ENCODE results near the gene YES1. TPM values are rescaled to one million over a fixed set of nuclear protein-coding genes. Genes with fewer than 3 reads are reported as not detected.

YES1 gene
- total RNA-seq, 6 donors from 2014 or later = 24.1 to 118 (median 55.0) TPM

- H3K4me3 ChIP-seq = no peak overlapping the region
- TF ChIP-seq EP300 (IDR thresholded peaks at IDR 0.05) (no peak), CTCF (IDR thresholded peaks at IDR 0.05) (no peak), POLR2AphosphoS5 (IDR thresholded peaks at IDR 0.05) (no peak), POLR2A (IDR thresholded peaks at IDR 0.05) (no peak)
- H3K4me1 ChIP-seq = no peaks in the 10 kb centered on the region
- ATAC-seq (ENCODE audit: low FRiP score in 2 of 2) = no peak
- no peaks in the 10 kb centered on the region for H3K9me3 ChIP-seq
- peaks cover 4 to 56% (median 47%) of the 10 kb centered on the region in 4 donors for H3K36me3 ChIP-seq
- DNase-seq = no peak
- H3K27ac ChIP-seq = no peak overlapping the region
- no peaks in the 10 kb centered on the region for H3K27me3 ChIP-seq
- 74 to 91% methylated on average over 5 of the region's 5 CpGs for WGBS, 2 donors
Measured at GRCh38 chr18:681985-682384, 130.1 kb downstream of the YES1 start.

- Histone ChIP-seq H3K27ac (no peak overlapping the region), H3K9me3 (no peaks in the 10 kb centered on the region), H3K36me3 (peaks cover 9 to 66% (median 48%) of the 10 kb centered on the region in 4 donors), H3K4me1 (no peaks in the 10 kb centered on the region), H3K27me3 (no peaks in the 10 kb centered on the region), H3K4me3 (no peak overlapping the region)
- TF ChIP-seq POLR2AphosphoS5 (IDR thresholded peaks at IDR 0.05) (no peak), CTCF (IDR thresholded peaks at IDR 0.05) (no peak), POLR2A (IDR thresholded peaks at IDR 0.05) (no peak), EP300 (IDR thresholded peaks at IDR 0.05) (no peak)
- ATAC-seq (ENCODE audit: low FRiP score in 2 of 2) (no peak), DNase-seq (no peak)
- WGBS, 2 donors = 95 to 98% methylated on average over 4 of the region's 4 CpGs
Measured at GRCh38 chr18:680392-680791, 131.7 kb downstream of the YES1 start.

- Histone ChIP-seq H3K4me3 (no peak overlapping the region), H3K27me3 (no peaks in the 10 kb centered on the region), H3K4me1 (no peaks in the 10 kb centered on the region), H3K9me3 (no peaks in the 10 kb centered on the region), H3K27ac (no peak overlapping the region), H3K36me3 (peaks cover 9 to 75% (median 52%) of the 10 kb centered on the region in 4 donors)
- 93 to 98% methylated on average over 4 of the region's 4 CpGs for WGBS, 2 donors
- no peak for ATAC-seq (ENCODE audit: low FRiP score in 2 of 2)
- DNase-seq = no peak
- no peak for TF ChIP-seq POLR2AphosphoS5 (IDR thresholded peaks at IDR 0.05)
- no peak for TF ChIP-seq POLR2A (IDR thresholded peaks at IDR 0.05)
- no peak for TF ChIP-seq CTCF (IDR thresholded peaks at IDR 0.05)
- TF ChIP-seq EP300 (IDR thresholded peaks at IDR 0.05) = no peak
Measured at GRCh38 chr18:679516-679915, 132.5 kb downstream of the YES1 start.

- no peak overlapping the region for H3K4me3 ChIP-seq
- DNase-seq = peak in 1 of 2 donors; percentile 34
- WGBS, 2 donors = 92 to 96% methylated on average over 12 to 15 of the region's 15 CpGs
- H3K27ac ChIP-seq = no peak overlapping the region
- H3K4me1 ChIP-seq = no peaks in the 10 kb centered on the region
- no peaks in the 10 kb centered on the region for H3K9me3 ChIP-seq
- TF ChIP-seq CTCF (IDR thresholded peaks at IDR 0.05) (no peak), POLR2AphosphoS5 (IDR thresholded peaks at IDR 0.05) (no peak), POLR2A (IDR thresholded peaks at IDR 0.05) (no peak), EP300 (IDR thresholded peaks at IDR 0.05) (no peak)
- no peaks in the 10 kb centered on the region for H3K27me3 ChIP-seq
- peaks cover 9 to 81% (median 52%) of the 10 kb centered on the region in 4 donors for H3K36me3 ChIP-seq
- peak in 1 of 2 donors; percentile 20 for ATAC-seq (ENCODE audit: low FRiP score in 2 of 2)
Measured at GRCh38 chr18:678482-679182, 133.4 kb downstream of the YES1 start.

GRCh38 chr18:677951-678381, 134.1 kb downstream of the YES1 start:
- H3K36me3 ChIP-seq = peaks cover 9 to 81% (median 54%) of the 10 kb centered on the region in 4 donors
- no peaks in the 10 kb centered on the region for H3K27me3 ChIP-seq
- H3K9me3 ChIP-seq = no peaks in the 10 kb centered on the region
- no peaks in the 10 kb centered on the region for H3K4me1 ChIP-seq
- WGBS, 2 donors = 88 to 95% methylated on average over 14 of the region's 14 CpGs
- no peak overlapping the region for H3K4me3 ChIP-seq
- DNase-seq (no peak), ATAC-seq (ENCODE audit: low FRiP score in 2 of 2) (no peak)
- TF ChIP-seq CTCF (IDR thresholded peaks at IDR 0.05) = no peak
- TF ChIP-seq POLR2AphosphoS5 (IDR thresholded peaks at IDR 0.05) = no peak
- no peak for TF ChIP-seq EP300 (IDR thresholded peaks at IDR 0.05)
- TF ChIP-seq POLR2A (IDR thresholded peaks at IDR 0.05) = no peak
- H3K27ac ChIP-seq = no peak overlapping the region
